Measurements from ENCODE around the gene NELL2.

DNA sequence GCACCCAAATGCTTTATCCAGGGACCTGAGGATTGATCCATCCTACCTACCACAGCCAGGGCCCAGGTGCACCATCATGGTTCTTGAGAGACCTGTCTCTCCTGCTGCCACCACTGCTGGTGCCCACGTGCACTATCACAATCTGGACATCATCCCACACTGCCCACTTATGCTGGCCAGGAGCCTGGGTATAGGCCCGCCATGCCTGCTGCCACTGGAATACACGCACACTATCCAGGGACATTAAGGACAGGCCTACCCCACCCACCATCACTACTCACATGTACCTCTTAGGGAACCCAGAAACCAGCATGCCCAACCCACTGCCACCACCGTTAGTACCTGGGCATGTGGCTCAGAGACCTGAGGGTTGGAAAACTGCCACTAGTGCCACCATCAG lies 207.7 kb downstream of the NELL2 start:
- TF ChIP-seq POLR2AphosphoS5 (IDR thresholded peaks at IDR 0.05; ENCODE audit: low read depth, low read length) (no peak), TAF1 (IDR thresholded peaks at IDR 0.05; ENCODE audit: borderline replicate concordance, insufficient read depth, low read length) (no peak), SIN3A (IDR thresholded peaks at IDR 0.05; ENCODE audit: borderline replicate concordance, insufficient read depth, low read length) (no peak)
- TF ChIP-seq, protein P1, sequence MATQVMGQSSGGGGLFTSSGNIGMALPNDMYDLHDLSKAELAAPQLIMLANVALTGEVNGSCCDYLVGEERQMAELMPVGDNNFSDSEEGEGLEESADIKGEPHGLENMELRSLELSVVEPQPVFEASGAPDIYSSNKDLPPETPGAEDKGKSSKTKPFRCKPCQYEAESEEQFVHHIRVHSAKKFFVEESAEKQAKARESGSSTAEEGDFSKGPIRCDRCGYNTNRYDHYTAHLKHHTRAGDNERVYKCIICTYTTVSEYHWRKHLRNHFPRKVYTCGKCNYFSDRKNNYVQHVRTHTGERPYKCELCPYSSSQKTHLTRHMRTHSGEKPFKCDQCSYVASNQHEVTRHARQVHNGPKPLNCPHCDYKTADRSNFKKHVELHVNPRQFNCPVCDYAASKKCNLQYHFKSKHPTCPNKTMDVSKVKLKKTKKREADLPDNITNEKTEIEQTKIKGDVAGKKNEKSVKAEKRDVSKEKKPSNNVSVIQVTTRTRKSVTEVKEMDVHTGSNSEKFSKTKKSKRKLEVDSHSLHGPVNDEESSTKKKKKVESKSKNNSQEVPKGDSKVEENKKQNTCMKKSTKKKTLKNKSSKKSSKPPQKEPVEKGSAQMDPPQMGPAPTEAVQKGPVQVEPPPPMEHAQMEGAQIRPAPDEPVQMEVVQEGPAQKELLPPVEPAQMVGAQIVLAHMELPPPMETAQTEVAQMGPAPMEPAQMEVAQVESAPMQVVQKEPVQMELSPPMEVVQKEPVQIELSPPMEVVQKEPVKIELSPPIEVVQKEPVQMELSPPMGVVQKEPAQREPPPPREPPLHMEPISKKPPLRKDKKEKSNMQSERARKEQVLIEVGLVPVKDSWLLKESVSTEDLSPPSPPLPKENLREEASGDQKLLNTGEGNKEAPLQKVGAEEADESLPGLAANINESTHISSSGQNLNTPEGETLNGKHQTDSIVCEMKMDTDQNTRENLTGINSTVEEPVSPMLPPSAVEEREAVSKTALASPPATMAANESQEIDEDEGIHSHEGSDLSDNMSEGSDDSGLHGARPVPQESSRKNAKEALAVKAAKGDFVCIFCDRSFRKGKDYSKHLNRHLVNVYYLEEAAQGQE (IDR thresholded peaks at IDR 0.05; ENCODE audit: insufficient read depth in 1 of 2, low read depth in 2 of 2, low read length in 2 of 2) = no peak

Data from PFSK-1 (cell line).